GM13976 (cell line): Measurements from ENCODE around the gene MYL7.
"Not testable (repeated sequence)": the region's sequence is repeated elsewhere in the genome, so short reads cannot be mapped to it uniquely, and the experiment has no call there.

ENCODE experiments used
- DNase-seq: peaks from one replicate; pipeline ENCODE4 v3.0.0; 2012; ENCODE audit warnings: low spot score
- CTCF ChIP-seq: IDR thresholded peaks from 2 replicates; pipeline ENCODE4 v1.5.1; 2012; ENCODE audit warnings: borderline replicate concordance, mild to moderate bottlenecking; ENCODE audit not compliant: insufficient read depth; ENCODE audit errors: extremely low read depth, missing control alignments, control extremely low read depth
- in situ Hi-C: fragments of 300-500 bp; cut with MboI; formaldehyde crosslinking; loops from one replicate; pipeline ENCODE4 v1.12.0; 2022; ENCODE audit warnings: low sequenced_read_pairs, mixed read lengths, inconsistent platforms; ENCODE audit not compliant: unreplicated experiment

Gene MYL7

GRCh38 chr7:44128721-44129582, 12.2 kb downstream of the MYL7 start:
- no peak for DNase-seq
- TF ChIP-seq CTCF = no peak
- in situ Hi-C loops = no loop called here

DNA sequence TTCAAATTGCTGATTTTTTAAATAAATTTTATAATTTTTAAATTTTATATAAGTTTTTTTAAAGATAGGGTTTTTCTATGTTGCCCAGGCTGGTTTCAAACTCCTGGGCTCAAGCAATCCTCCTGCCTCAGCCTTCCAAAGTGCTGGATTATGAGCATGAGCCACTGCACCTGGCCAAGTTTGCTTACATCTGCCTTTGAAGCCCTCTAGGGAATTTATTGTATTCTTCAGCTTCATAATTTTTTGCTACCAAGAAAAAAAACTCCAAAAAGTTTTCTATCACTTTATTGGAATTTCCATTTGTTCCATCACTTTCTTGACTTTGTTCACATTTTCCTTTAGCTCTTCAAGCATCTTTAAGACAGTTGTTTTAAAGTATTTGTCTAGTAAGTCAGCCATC, 14.0 kb downstream of the MYL7 start:
- no peak for TF ChIP-seq CTCF
- DNase-seq = no peak
- in situ Hi-C loops = no loop called here

DNA sequence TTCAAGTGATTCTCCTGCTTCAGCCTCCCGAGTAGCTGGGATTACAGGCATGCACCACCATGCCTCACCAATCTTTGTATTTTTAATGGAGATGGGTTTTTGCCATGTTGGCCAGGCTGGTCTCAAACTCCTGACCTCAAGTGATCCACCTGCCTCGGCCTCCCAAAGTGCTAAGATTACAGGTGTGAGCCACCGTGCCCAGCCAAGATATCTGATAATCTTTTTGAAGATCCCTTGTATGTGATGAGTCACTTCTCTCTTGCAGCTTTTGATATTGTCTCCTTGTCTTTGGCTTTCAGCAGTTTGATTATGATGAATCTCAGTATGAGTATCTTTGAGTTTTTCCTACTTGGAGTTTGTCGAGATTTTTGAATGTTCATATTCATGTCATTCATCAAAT, 14.6 kb downstream of the MYL7 start:
- in situ Hi-C loops = not testable (repeated sequence)

DNA sequence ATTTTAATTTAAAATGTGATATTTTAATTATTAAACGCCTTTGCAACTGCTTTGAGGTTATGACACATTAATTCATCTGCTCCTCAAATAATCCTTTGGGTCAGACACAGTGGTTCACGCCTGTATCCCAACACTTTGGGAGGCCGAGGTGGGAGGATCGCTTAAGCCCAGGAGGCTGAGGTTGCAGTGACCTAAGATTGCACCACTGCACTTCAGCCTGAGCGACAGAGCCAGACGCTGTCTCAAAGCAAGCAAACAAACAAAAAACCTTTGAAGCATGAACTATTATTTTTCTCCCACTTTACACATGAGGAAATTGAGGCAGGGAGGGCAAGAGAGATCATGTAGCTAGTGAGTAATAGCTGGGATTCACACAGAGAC, 16.3 kb downstream of the MYL7 start:
- in situ Hi-C loops = no loop called here
- no peak for DNase-seq
- TF ChIP-seq CTCF = no peak

More for the DNA sequence above, 14.6 kb downstream of the MYL7 start:
- DNase-seq = not testable (repeated sequence)

GRCh38 chr7:44123190-44124003, 17.7 kb downstream of the MYL7 start, which contains the start of gene POLD2:
Gene POLD2, minus strand, starts transcription at chr7:44123548. Its CDS starts 1,495 bp downstream, at chr7:44122053.
- in situ Hi-C loops = no loop called here
- TF ChIP-seq CTCF = no peak
- DNase-seq = peak; percentile 100

- no peak for TF ChIP-seq CTCF
- in situ Hi-C loops = no loop called here
- DNase-seq = no peak
Measured at GRCh38 chr7:44122529-44122928, 18.6 kb downstream of the MYL7 start.
